NB4 (cell line): ENCODE data around the gene CPXM1.

ENCODE experiments used
- CTCF ChIP-seq: IDR thresholded peaks from one replicate; pipeline ENCODE4 v1.5.1; 2012; ENCODE audit warnings: low read depth, low read length
- MAX ChIP-seq: IDR thresholded peaks from 2 replicates; pipeline ENCODE4 v1.6.1; 2011; ENCODE audit warnings: low read depth, low read length
- MYC ChIP-seq: IDR thresholded peaks from 2 replicates; pipeline ENCODE4 v1.6.1; 2011; ENCODE audit warnings: low read depth, low read length
- POLR2A ChIP-seq: IDR thresholded peaks from 2 replicates; pipeline ENCODE4 v1.6.1; 2011; ENCODE audit warnings: mild to moderate bottlenecking; ENCODE audit not compliant: insufficient read length; ENCODE audit errors: extremely low read depth

GRCh38 chr20:2804852-2805688 lies 4.6 kb upstream of the CPXM1 start:
- no peak for TF ChIP-seq CTCF
- TF ChIP-seq POLR2A: no peak
- no peak for TF ChIP-seq MYC
- TF ChIP-seq MAX: no peak
